Activated CD4-positive, alpha-beta T cell treated with anti-CD3 and anti-CD28 coated beads, Interleukin-2, amount 50 U/mL, for 48 hours (primary cell): ENCODE measurements around the gene GNG7.
"Not testable (repeated sequence)": the region's sequence is repeated elsewhere in the genome, so short reads cannot be mapped to it uniquely, and the experiment has no call there.

ENCODE experiments used
- DNase-seq, 2 experiments: peaks; one replicate each; pipeline ENCODE4 v3.0.0-alpha.2; 2020

GNG7 gene

DNA sequence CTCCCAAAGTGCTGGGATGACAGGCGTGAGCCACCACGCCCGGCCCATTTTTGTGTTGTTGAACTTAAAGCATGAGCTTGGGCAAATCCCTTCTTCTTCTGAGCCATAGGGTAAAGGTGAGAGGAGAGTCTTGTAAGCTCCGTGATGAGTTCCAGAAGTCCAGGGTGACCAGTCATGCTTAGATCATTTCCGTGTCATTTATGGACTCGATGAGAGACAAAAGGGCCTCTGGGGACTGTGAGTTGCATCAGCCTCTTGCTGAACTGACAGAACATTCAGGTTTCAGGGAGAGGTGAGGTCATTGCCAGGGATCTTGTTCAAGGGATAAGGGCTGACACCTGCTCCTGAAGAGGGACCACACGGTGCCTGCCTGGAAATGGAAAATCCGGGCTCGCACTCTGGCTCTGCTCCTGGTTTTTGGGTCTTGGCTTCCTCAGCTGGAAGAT is 173.0 kb downstream of the GNG7 start:
- DNase-seq = no peak

DNA sequence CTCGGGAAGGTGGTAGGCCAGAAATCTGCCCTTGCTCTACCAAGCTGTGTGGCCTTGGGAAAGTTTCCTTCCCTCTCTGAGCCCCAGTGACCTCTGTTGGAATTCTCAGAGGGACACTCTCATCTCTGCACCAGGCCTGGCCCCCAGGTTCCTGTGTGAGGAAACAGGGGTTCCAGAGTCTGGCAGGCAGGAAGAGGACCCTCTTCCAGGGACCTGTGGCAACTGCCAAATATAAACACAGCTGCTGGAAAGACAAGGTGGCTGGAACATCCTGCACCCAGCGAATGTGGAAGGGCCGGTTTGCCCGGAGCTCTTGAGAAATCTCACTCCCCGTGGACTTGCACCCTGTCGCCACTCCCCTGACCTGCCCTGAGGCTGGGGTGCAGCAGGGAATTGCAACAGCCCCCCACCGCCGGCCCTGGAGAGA is 173.8 kb downstream of the GNG7 start:
- no peak for DNase-seq

DNA sequence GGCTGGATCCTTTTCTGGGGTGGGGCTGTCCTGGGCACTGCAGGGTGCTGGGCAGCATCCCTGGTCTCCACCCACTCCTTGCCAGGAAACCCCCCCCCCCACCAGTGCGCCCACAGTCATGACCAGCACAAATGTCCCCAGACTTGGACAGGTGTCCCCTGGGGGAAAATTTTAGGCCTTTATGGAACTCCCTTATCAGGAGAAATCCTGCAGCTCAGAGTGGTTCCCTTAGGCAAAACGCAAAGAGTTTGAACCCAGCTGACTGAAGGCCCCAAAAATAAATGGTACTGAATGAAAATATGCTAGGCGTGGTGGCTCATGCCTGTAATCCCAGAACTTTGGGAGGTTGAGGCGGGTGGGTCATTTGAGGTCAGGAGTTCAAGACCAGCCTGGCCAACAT is 174.8 kb downstream of the GNG7 start:
- no peak for DNase-seq

GRCh38 chr19:2527171-2527570 is 175.3 kb downstream of the GNG7 start:
- DNase-seq = no peak

GRCh38 chr19:2524840-2525723 is 177.4 kb downstream of the GNG7 start:
- no peak for DNase-seq

GRCh38 chr19:2524361-2524839 is 178.1 kb downstream of the GNG7 start:
- DNase-seq = no peak

GRCh38 chr19:2523630-2524311 is 178.7 kb downstream of the GNG7 start:
- DNase-seq = no peak

DNA sequence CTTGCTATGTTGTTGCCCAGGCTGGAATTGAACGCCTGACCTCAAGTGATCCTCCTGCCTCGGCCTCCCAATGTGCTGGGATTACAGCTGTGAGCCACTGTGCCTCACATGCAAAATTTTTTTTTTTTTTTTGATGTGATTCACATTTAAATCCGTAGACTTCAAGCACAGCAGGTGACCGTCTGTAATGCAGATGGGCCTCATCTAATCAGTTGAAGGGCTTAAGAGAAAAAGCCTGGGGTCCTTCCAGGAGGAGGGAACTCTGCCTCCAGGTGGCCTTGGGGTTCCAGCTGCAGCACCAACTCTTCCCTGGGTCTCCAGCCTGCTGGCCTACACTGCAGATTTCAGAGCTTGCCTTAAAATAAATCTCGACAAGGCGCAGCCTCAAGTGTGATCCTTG is 183.0 kb downstream of the GNG7 start:
- DNase-seq = no peak

DNA sequence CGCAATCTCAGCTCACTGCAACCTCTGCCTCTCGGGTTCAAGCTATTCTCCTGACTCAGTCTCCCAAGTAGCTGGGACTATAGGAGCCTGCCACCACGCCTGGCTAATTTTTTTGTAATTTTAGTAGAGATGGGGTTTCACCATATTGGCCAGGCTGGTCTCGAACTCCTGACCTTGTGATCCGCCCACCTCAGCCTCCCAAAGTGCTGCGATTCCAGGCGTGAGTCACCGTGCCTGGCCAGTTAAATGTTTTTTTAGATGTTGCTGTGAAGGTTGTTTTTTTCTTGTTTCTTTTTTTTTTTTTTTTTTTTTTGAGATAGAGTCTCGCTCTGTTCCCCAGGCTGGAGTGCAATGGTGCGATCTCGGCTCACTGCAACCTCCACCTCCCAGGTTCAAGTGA is 183.6 kb downstream of the GNG7 start:
- DNase-seq = not testable (repeated sequence)

DNA sequence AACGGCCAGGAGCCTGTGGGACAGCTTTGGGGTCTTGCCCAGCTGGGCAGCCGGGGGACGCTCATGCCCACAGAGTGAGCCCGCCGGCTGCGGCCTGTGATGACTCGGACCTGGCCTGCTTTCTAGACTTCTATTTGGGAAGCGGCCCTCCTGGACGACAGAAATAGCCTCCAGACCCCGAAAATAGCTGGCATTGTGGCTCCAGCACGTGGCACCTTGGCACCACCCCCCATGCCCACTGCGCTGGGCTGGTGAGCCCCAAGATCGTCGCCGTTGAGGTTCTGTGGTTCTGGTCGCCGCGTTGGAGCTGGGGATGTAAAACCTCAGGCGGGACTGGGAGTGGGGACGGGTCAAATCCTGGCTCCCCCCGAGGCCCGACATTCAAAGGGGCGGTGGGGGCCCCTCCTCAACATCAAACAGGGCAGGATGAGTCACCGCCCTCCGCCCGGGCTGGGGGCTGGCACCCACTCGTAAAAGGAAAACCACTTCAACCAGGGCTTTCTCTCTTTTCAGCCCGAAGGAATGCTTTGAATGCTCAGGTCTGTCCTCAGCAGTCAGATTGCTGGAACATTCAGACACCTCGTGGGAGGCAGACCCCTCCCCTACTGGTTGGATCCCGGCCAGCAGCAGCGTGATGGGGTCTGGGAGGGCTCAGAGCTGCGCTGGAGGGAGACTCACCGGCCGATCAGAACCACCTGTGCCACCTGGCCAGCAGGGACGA is 184.5 kb downstream of the GNG7 start:
- DNase-seq = no peak

GRCh38 chr19:2516727-2517126 is 185.8 kb downstream of the GNG7 start:
- DNase-seq = no peak

GRCh38 chr19:2514981-2515518 is 187.4 kb downstream of the GNG7 start:
- DNase-seq = no peak

DNA sequence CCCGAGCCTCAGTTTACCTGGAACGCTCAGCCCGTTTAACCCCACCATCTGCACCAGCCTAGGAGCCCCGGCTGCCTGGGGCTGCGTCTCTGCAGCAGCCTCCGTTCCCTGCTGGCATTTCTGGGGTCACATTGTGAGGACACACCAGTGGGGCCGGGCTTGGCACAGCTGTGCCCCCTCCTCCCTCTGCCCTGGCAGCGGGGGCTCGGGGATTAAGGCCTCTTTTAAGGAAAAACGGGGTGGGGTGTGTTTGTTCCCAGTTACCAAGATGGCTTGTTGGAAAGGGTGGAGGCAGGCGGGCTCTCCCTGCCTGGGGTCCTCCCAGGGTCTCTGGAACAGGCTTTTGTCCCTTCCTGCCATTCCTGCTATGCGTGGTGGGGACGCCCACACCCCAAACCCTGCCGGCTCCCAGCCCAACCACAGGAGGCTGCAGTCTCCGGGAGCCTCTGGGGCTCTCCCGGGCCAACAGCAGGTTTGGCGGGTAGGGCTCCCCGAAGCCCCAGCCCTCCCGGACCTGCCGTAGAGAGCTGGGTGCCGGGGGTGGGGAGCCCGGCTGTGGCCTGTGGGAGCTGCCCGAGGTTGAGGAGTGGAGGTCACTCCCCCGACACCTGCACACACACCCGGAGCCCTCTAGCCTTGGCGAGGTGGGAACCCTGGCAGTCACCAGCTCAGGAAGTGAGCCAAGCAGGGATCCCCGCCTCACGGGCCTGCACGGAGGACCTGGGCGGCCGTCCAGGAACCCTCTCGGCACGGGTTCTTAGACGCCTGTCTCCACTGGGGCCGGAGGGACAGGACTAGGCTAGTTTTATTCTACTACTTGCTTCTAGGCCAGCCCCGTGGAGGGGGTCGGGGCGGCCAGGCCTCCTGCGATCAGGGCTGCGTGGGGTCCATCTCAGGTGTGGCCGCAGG is 189.7 kb downstream of the GNG7 start:
- DNase-seq = no peak

DNA sequence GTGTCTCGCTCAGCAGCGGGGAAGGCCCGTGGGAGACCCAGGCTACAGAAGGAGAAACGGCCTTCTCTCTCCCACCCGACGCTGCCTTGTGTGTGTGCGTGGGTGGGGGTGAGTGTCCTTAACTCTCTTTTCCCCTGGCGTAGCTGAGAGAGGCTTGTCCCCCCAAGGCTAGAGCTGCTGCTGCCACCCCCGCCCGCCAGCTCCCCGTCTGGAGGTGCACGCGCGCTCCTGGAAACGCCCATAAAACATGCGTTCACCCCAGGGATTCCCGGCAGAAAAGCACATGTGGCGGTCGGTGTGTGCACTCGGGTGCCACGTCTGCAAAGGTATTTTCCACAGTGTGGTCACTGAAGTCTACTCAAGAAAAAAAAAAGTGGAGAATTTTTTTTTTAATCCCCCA is 190.5 kb downstream of the GNG7 start:
- no peak for DNase-seq

- no peak for DNase-seq
These were observed 190.9 kb downstream of the GNG7 start for GRCh38 chr19:2511570-2511969.

GRCh38 chr19:2509096-2509495 is 193.4 kb downstream of the GNG7 start:
- DNase-seq = no peak

DNA sequence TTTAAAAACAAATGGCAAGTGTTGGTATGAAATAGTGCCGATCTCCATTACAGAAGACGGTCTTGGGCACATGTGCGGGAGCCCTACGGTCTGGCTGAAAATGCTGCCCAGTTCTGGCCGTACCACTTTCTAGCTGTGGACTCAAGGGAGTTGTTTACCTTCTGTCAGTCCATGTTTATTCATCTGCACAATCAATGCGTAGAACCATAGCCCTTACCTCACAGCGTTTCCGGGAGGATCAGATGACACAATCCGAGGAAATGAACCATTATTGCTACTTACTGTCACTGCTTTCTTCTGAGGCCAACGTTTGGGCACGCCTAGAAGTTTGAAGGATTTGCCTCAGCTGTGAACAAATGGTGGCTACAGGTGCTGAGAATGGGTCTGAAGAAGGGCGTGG is 195.4 kb downstream of the GNG7 start:
- no peak for DNase-seq

GRCh38 chr19:2506656-2507055 is 195.8 kb downstream of the GNG7 start:
- DNase-seq = not testable (repeated sequence)

DNA sequence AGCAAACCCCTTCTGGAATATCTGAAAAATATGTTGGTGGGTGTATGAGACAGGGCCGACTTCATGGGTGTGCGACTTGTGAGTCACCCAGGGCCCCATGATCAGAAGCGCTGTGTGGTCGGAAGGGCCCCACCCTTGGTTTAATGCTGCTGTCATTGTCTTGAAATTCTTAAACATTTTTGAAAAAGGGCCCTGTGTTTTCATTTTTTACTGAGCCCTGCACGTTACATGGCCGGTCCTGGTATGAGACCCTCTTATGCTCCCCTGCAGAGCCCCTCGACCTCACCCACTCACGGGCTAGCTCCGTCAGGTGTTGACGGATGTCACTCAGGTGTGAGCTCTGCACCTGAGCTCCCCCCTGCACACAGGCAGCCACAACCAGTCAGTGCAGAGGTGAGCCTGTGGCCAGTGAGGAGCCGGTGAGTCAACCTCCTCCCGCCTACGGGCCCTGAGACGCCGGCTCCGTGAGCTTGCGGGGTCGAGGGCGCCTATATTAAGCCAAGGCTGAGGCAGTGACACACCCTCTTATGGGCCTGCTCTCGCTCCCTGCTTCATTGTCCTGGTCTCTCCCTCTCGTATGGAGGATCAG is 198.9 kb downstream of the GNG7 start:
- peak; percentile 64 to 72 for DNase-seq

DNA sequence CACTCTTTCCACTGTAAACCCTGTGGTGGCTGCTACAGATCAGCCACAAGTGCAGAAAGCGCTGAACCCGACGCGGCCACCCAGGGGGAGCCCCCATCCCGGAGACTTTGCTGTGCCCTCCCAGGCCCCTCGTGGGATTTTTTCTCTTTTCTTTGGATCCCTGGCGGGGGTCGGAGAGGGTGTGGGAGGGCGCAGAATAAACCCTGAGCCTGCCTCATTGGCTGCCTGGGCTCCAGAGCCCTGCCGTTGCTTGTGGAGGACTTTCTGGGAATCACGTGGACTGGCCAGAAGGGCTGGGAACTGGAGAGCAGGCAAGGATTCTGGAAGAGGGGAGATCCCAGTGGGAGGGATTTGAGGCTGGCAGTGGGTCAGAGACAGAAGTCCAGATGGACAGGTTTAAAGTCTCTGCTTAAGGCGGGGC is 201.6 kb downstream of the GNG7 start:
- no peak for DNase-seq

DNA sequence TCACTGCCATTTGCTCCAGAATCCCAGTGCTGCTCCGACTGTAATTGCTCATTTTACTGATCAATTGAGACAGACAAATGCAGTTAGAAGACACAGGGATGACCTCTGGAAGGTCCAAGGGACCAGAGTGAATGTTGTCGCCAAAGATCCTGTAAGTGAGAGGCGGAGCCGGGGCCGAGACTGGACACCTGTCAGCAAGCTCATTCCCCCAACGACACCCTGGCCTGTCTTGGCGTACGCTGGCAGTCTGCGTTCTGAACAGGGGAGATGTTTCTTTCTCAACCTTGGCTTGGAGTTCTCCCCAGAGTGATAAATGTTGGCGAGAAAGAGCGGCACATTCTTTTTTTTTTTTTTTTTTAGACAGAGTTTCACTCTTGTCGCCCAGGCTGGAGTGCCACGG is 202.3 kb downstream of the GNG7 start:
- no peak for DNase-seq

- no peak for DNase-seq
These were observed 205.3 kb downstream of the GNG7 start for GRCh38 chr19:2497186-2497585.
